Measurements from ENCODE around the gene TRPV5. TPM values are rescaled to one million over a fixed set of nuclear protein-coding genes. Genes with fewer than 3 reads are reported as not detected.

Gene TRPV5
- polyA plus RNA-seq, 2 of the 4 experiments (the other 2 are of a cell fraction): not detected

GRCh38 chr7:142906643-142907042 is 26.9 kb downstream of the TRPV5 start:
- Histone ChIP-seq H3K4me2 (no peak overlapping the region), H3K4me1 (no peaks in the 10 kb centered on the region), H3K9me3 (peaks cover 2% of the 10 kb centered on the region; the same call in 1 of the 3 replicates), H3K27ac (no peak overlapping the region), H3K4me3 (no peak overlapping the region)
- ChIA-PET POLR2A (no interaction called here), CTCF (no interaction called here)
- DNase-seq (ENCODE audit: low read depth in 1 of 2, low spot score in 1 of 2) (no peak), ATAC-seq (no peak), FAIRE-seq (no peak)
- TF ChIP-seq HEYL (CRISPR knock-in tag; IDR thresholded peaks at IDR 0.05) (no peak), RARB (CRISPR knock-in tag; IDR thresholded peaks at IDR 0.05) (no peak), POLR2A (IDR thresholded peaks at IDR 0.05; ENCODE audit: low read length) (no peak), BHLHE40 (IDR thresholded peaks at IDR 0.05; ENCODE audit: low read depth, low read length) (no peak), ZFP36 (IDR thresholded peaks at IDR 0.05; ENCODE audit: borderline replicate concordance, partially characterized antibody) (no peak)
- WGBS (ENCODE audit: missing lambda C conversion rate): 43% methylated on average over 2 of the region's 2 CpGs

- peaks cover 2% of the 10 kb centered on the region; the same call in 1 of the 3 replicates for H3K9me3 ChIP-seq
- POLR2A ChIA-PET: no interaction called here
- H3K4me1 ChIP-seq: no peaks in the 10 kb centered on the region
- CTCF ChIA-PET: no interaction called here
- ATAC-seq (no peak), FAIRE-seq (no peak), DNase-seq (ENCODE audit: low read depth in 1 of 2, low spot score in 1 of 2) (no peak)
- no peak overlapping the region for H3K4me2 ChIP-seq
- WGBS (ENCODE audit: missing lambda C conversion rate): 12% methylated on average over 2 of the region's 2 CpGs
- H3K27ac ChIP-seq: no peak overlapping the region
- H3K4me3 ChIP-seq: no peak overlapping the region
- TF ChIP-seq ATOH8 (CRISPR knock-in tag; IDR thresholded peaks at IDR 0.05; ENCODE audit: low read depth) (no peak), ZFP36 (IDR thresholded peaks at IDR 0.05; ENCODE audit: borderline replicate concordance, partially characterized antibody) (peak; percentile 18)
Observed at GRCh38 chr7:142905759-142906158, 27.8 kb downstream of the TRPV5 start.

- CTCF ChIA-PET: no interaction called here
- FAIRE-seq: no peak
- H3K4me3 ChIP-seq: no peak overlapping the region
Observed at GRCh38 chr7:142904128-142904527, 29.4 kb downstream of the TRPV5 start.

More at GRCh38 chr7:142904128-142904527, 29.4 kb downstream of the TRPV5 start:
- ATAC-seq: no peak
- Histone ChIP-seq H3K9me3 (peaks cover 2% of the 10 kb centered on the region; the same call in 1 of the 3 replicates), H3K4me2 (no peak overlapping the region), H3K27ac (no peak overlapping the region), H3K4me1 (no peaks in the 10 kb centered on the region)
- DNase-seq (ENCODE audit: low read depth in 1 of 2, low spot score in 1 of 2): no peak
- POLR2A ChIA-PET: no interaction called here
- TF ChIP-seq CTCF (IDR thresholded peaks at IDR 0.05): no peak
- no peak for TF ChIP-seq POLR2AphosphoS2 (conservative IDR thresholded peaks at IDR 0.05; ENCODE audit: low read length)
- TF ChIP-seq NR3C1 (IDR thresholded peaks at IDR 0.05): no peak
- no peak for TF ChIP-seq RAD21 (conservative IDR thresholded peaks at IDR 0.05 in 1 of 2, IDR thresholded peaks at IDR 0.05 in 1 of 2)
- TF ChIP-seq SMC3 (IDR thresholded peaks at IDR 0.05): no peak
- no peak for TF ChIP-seq GATA3 (IDR thresholded peaks at IDR 0.05; ENCODE audit: borderline replicate concordance)
- no peak for TF ChIP-seq E2F6 (IDR thresholded peaks at IDR 0.05; ENCODE audit: borderline replicate concordance, low read depth)
- TF ChIP-seq ZSCAN20 (CRISPR knock-in tag; IDR thresholded peaks at IDR 0.05): no peak
- TF ChIP-seq ESRRA (IDR thresholded peaks at IDR 0.05; ENCODE audit: borderline replicate concordance, low read length): no peak
- no peak for TF ChIP-seq CHD2 (IDR thresholded peaks at IDR 0.05; ENCODE audit: low read length, partially characterized antibody)
- no peak for TF ChIP-seq USF2 (IDR thresholded peaks at IDR 0.05)
- TF ChIP-seq ZNF302 (CRISPR knock-in tag; IDR thresholded peaks at IDR 0.05): no peak
- TF ChIP-seq POLR2A (IDR thresholded peaks at IDR 0.05; ENCODE audit: low read length): no peak
- TF ChIP-seq HES2 (IDR thresholded peaks at IDR 0.05): no peak
- no peak for TF ChIP-seq HOXB13 (CRISPR knock-in tag; IDR thresholded peaks at IDR 0.05; ENCODE audit: low read depth)
- TF ChIP-seq ELK1 (IDR thresholded peaks at IDR 0.05; ENCODE audit: low read depth, low read length): no peak
- no peak for TF ChIP-seq JUNB (IDR thresholded peaks at IDR 0.05)
- no peak for TF ChIP-seq KDM1A (IDR thresholded peaks at IDR 0.05; ENCODE audit: low read depth)
- TF ChIP-seq EHF (CRISPR knock-in tag; IDR thresholded peaks at IDR 0.05): no peak
- no peak for TF ChIP-seq MAFK (IDR thresholded peaks at IDR 0.05; ENCODE audit: partially characterized antibody)

All from A549 (cell line).